ENCODE data around the gene PTPRU.
A peak's percentile ranks its signal among the peaks of the same experiment; 100 is the strongest.
"Not testable (repeated sequence)": the region's sequence is repeated elsewhere in the genome, so short reads cannot be mapped to it uniquely, and the experiment has no call there.

The PTPRU gene

GRCh38 chr1:29222686-29223085 is 13.6 kb upstream of the PTPRU start:
- no peak for DNase-seq

GRCh38 chr1:29223521-29223920 is 12.8 kb upstream of the PTPRU start:
- no peak for DNase-seq

GRCh38 chr1:29224356-29224837 is 11.9 kb upstream of the PTPRU start:
- DNase-seq: no peak

GRCh38 chr1:29225361-29225760 is 11.0 kb upstream of the PTPRU start:
- no peak for DNase-seq

- DNase-seq: no peak
Measured at GRCh38 chr1:29227511-29227910, 8.8 kb upstream of the PTPRU start.

- no peak for DNase-seq
Measured at GRCh38 chr1:29230204-29230552, 6.1 kb upstream of the PTPRU start.

- peak; percentile 89 for DNase-seq
Measured at GRCh38 chr1:29230553-29231378, 5.6 kb upstream of the PTPRU start, which contains the start of gene MECR. TSS of gene MECR (minus strand) at chr1:29230934. CDS start at chr1:29230906, 28 bp downstream.

GRCh38 chr1:29232387-29232786 is 3.9 kb upstream of the PTPRU start:
- DNase-seq: no peak

- DNase-seq: no peak
Measured at GRCh38 chr1:29233693-29234092, 2.6 kb upstream of the PTPRU start.

GRCh38 chr1:29234471-29234870 is 1.9 kb upstream of the PTPRU start:
- DNase-seq: no peak

GRCh38 chr1:29234881-29235280 is 1.4 kb upstream of the PTPRU start:
- DNase-seq: not testable (repeated sequence)

- no peak for DNase-seq
Measured at GRCh38 chr1:29236712-29237128, 398 bp downstream of the PTPRU start.

- DNase-seq: peak; percentile 32
Measured at GRCh38 chr1:29237129-29237821, 953 bp downstream of the PTPRU start.

GRCh38 chr1:29237852-29238619 is 1.7 kb downstream of the PTPRU start:
- no peak for DNase-seq

- DNase-seq: no peak
Measured at GRCh38 chr1:29238620-29239002, 2.3 kb downstream of the PTPRU start.

- no peak for DNase-seq
Measured at GRCh38 chr1:29239142-29239541, 2.8 kb downstream of the PTPRU start.

- no peak for DNase-seq
Measured at GRCh38 chr1:29240400-29240837, 4.1 kb downstream of the PTPRU start.

- no peak for DNase-seq
Measured at GRCh38 chr1:29240986-29241385, 4.7 kb downstream of the PTPRU start.

GRCh38 chr1:29243023-29243870 is 6.9 kb downstream of the PTPRU start:
- DNase-seq: no peak

GRCh38 chr1:29243871-29244200 is 7.5 kb downstream of the PTPRU start:
- DNase-seq: no peak

- no peak for DNase-seq
Measured at GRCh38 chr1:29245261-29245660, 8.9 kb downstream of the PTPRU start.

- peak; percentile 36 for DNase-seq
Measured at GRCh38 chr1:29245876-29246275, 9.6 kb downstream of the PTPRU start.

GRCh38 chr1:29247044-29247443 is 10.7 kb downstream of the PTPRU start:
- no peak for DNase-seq
